Measurements from ENCODE around the gene CUX1.

DNA sequence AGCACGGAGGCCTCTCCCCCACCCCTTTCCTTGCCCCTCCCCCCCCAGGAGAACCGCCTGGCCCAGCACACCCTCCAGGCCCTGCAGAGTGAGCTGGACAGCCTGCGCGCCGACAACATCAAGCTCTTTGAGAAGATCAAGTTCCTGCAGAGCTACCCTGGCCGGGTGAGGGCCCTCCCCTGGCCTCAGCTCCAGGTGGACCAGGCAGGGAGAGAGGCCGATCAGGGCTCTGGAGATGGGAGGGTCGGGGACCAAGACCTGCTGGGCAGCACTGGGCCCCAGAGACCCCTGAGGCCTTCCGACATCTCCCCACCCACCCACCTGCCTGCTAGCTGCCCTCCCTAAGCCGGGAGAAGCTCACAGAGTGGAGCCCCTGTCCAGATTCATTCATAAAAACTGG lies 460.5 kb downstream of the CUX1 start:
- TF ChIP-seq NFATC4 (CRISPR knock-in tag; IDR thresholded peaks at IDR 0.05) (no peak), ATF1 (CRISPR knock-in tag; IDR thresholded peaks at IDR 0.05) (no peak), CTCF (IDR thresholded peaks at IDR 0.05) (no peak), ZNF121 (CRISPR knock-in tag; IDR thresholded peaks at IDR 0.05) (no peak), KAT7 (CRISPR knock-in tag; IDR thresholded peaks at IDR 0.05; ENCODE audit: borderline replicate concordance) (no peak), E2F4 (CRISPR knock-in tag; IDR thresholded peaks at IDR 0.05; ENCODE audit: borderline replicate concordance, low read depth) (no peak), ZNF281 (CRISPR knock-in tag; IDR thresholded peaks at IDR 0.05) (no peak), ELF4 (CRISPR knock-in tag; IDR thresholded peaks at IDR 0.05; ENCODE audit: low read depth) (no peak), ZNF416 (CRISPR knock-in tag; IDR thresholded peaks at IDR 0.05) (no peak), NR2C2 (CRISPR knock-in tag; IDR thresholded peaks at IDR 0.05) (no peak), STAT6 (CRISPR knock-in tag; conservative IDR thresholded peaks at IDR 0.05; ENCODE audit: low read depth) (no peak)
- TF ChIP-seq, protein P1, sequence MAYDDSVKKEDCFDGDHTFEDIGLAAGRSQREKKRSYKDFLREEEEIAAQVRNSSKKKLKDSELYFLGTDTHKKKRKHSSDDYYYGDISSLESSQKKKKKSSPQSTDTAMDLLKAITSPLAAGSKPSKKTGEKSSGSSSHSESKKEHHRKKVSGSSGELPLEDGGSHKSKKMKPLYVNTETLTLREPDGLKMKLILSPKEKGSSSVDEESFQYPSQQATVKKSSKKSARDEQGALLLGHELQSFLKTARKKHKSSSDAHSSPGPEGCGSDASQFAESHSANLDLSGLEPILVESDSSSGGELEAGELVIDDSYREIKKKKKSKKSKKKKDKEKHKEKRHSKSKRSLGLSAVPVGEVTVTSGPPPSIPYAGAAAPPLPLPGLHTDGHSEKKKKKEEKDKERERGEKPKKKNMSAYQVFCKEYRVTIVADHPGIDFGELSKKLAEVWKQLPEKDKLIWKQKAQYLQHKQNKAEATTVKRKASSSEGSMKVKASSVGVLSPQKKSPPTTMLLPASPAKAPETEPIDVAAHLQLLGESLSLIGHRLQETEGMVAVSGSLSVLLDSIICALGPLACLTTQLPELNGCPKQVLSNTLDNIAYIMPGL (CRISPR knock-in tag; IDR thresholded peaks at IDR 0.05), result no peak
- TF ChIP-seq, protein P2, sequence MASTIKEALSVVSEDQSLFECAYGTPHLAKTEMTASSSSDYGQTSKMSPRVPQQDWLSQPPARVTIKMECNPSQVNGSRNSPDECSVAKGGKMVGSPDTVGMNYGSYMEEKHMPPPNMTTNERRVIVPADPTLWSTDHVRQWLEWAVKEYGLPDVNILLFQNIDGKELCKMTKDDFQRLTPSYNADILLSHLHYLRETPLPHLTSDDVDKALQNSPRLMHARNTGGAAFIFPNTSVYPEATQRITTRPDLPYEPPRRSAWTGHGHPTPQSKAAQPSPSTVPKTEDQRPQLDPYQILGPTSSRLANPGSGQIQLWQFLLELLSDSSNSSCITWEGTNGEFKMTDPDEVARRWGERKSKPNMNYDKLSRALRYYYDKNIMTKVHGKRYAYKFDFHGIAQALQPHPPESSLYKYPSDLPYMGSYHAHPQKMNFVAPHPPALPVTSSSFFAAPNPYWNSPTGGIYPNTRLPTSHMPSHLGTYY (CRISPR knock-in tag; IDR thresholded peaks at IDR 0.05), result no peak
